T-helper 1 cell treated with Interleukin-12 subunit alpha and Interleukin-12 subunit beta and Interleukin-4 antibody, amounts not matched to agents 30 μg/mL and 1 μg/mL, for 36 hours (primary cell): Measurements from ENCODE around the gene WIPF2.
"Not testable (repeated sequence)": the region's sequence is repeated elsewhere in the genome, so short reads cannot be mapped to it uniquely, and the experiment has no call there.

Experiments used
- H3K27ac Mint-ChIP-seq: one replicate; pipeline ENCODE4 v1.8.0; 2021; ENCODE audit warnings: mild to moderate bottlenecking, mixed read lengths
- H3K27me3 Mint-ChIP-seq: one replicate; pipeline ENCODE4 v1.8.0; 2021; ENCODE audit warnings: low read depth, mixed read lengths
- H3K36me3 Mint-ChIP-seq: one replicate; pipeline ENCODE4 v1.8.0; 2021; ENCODE audit warnings: low read depth, mixed read lengths
- H3K4me1 Mint-ChIP-seq: one replicate; pipeline ENCODE4 v1.8.0; 2021; ENCODE audit warnings: low read depth, mixed read lengths
- H3K4me3 Mint-ChIP-seq: one replicate; pipeline ENCODE4 v1.8.0; 2021; ENCODE audit warnings: mild to moderate bottlenecking, moderate library complexity, mixed read lengths
- H3K9me3 Mint-ChIP-seq: one replicate; pipeline ENCODE4 v1.8.0; 2021; ENCODE audit warnings: mixed read lengths

WIPF2 gene

GRCh38 chr17:40287494-40288369 lies 68.6 kb downstream of the WIPF2 start, which contains the start of gene CDC6:
TSS of gene CDC6 (plus strand) at chr17:40287879. CDS start at chr17:40289421, 1,542 bp downstream.
- Mint-ChIP-seq H3K36me3 (peaks cover 27% of the 10 kb centered on the region), H3K4me3 (peak within 1 kb of the TSS; percentile 100), H3K9me3 (no peaks in the 10 kb centered on the region), H3K4me1 (peaks cover 42% of the 10 kb centered on the region), H3K27me3 (no peaks in the 10 kb centered on the region), H3K27ac (peak within 1 kb of the TSS; percentile 97)

GRCh38 chr17:40290629-40291280 lies 71.7 kb downstream of the WIPF2 start:
- Mint-ChIP-seq H3K4me1 (peaks cover 36% of the 10 kb centered on the region), H3K27ac (peak overlapping the region; percentile 80), H3K4me3 (peak overlapping the region; percentile 33), H3K27me3 (no peaks in the 10 kb centered on the region), H3K36me3 (peaks cover 36% of the 10 kb centered on the region), H3K9me3 (no peaks in the 10 kb centered on the region)

GRCh38 chr17:40291281-40291664 lies 72.2 kb downstream of the WIPF2 start:
- Mint-ChIP-seq H3K9me3 (no peaks in the 10 kb centered on the region), H3K27me3 (no peaks in the 10 kb centered on the region), H3K36me3 (peaks cover 41% of the 10 kb centered on the region), H3K4me1 (peaks cover 39% of the 10 kb centered on the region), H3K4me3 (no peak overlapping the region), H3K27ac (peak overlapping the region; percentile 80)

- H3K27ac Mint-ChIP-seq: no peak overlapping the region
- peaks cover 26% of the 10 kb centered on the region for H3K4me1 Mint-ChIP-seq
- H3K36me3 Mint-ChIP-seq: peaks cover 37% of the 10 kb centered on the region
- no peaks in the 10 kb centered on the region for H3K9me3 Mint-ChIP-seq
- no peak overlapping the region for H3K4me3 Mint-ChIP-seq
- no peaks in the 10 kb centered on the region for H3K27me3 Mint-ChIP-seq
Observed at GRCh38 chr17:40293363-40293762, 74.3 kb downstream of the WIPF2 start.

GRCh38 chr17:40295488-40296436 lies 76.7 kb downstream of the WIPF2 start:
- Mint-ChIP-seq H3K27me3 (no peaks in the 10 kb centered on the region), H3K4me3 (no peak overlapping the region), H3K4me1 (peaks cover 12% of the 10 kb centered on the region), H3K27ac (no peak overlapping the region), H3K36me3 (peaks cover 28% of the 10 kb centered on the region), H3K9me3 (no peaks in the 10 kb centered on the region)

- H3K4me1 Mint-ChIP-seq: peaks cover 9% of the 10 kb centered on the region
- H3K27me3 Mint-ChIP-seq: no peaks in the 10 kb centered on the region
- no peak overlapping the region for H3K4me3 Mint-ChIP-seq
- H3K9me3 Mint-ChIP-seq: no peaks in the 10 kb centered on the region
- H3K27ac Mint-ChIP-seq: no peak overlapping the region
- peaks cover 26% of the 10 kb centered on the region for H3K36me3 Mint-ChIP-seq
Observed at GRCh38 chr17:40297511-40297910, 78.4 kb downstream of the WIPF2 start.

GRCh38 chr17:40298726-40299125 lies 79.6 kb downstream of the WIPF2 start:
- H3K27me3 Mint-ChIP-seq: no peaks in the 10 kb centered on the region
- no peak overlapping the region for H3K27ac Mint-ChIP-seq

GRCh38 chr17:40299159-40299757 lies 80.2 kb downstream of the WIPF2 start:
- H3K27ac Mint-ChIP-seq: not testable (repeated sequence)

More at GRCh38 chr17:40298726-40299125, 79.6 kb downstream of the WIPF2 start:
- no peak overlapping the region for H3K4me3 Mint-ChIP-seq
- H3K4me1 Mint-ChIP-seq: peaks cover 15% of the 10 kb centered on the region
- no peaks in the 10 kb centered on the region for H3K9me3 Mint-ChIP-seq
- peaks cover 24% of the 10 kb centered on the region for H3K36me3 Mint-ChIP-seq

DNA sequence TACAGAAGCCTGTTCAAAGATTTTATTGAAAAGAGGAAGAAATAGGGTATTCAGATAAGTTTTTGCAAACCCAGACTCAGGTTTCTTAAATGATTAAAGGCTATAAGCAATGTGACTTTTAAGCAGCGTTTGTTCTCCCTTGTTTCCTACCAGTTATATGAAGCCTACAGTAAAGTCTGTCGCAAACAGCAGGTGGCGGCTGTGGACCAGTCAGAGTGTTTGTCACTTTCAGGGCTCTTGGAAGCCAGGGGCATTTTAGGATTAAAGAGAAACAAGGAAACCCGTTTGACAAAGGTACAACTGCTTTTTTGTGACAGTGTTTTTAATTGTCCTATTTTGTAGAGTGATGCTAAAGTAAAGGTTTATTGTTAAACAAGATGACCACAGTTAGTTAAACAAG lies 82.2 kb downstream of the WIPF2 start:
- peaks cover 11% of the 10 kb centered on the region for H3K4me1 Mint-ChIP-seq
- no peak overlapping the region for H3K27ac Mint-ChIP-seq
- H3K27me3 Mint-ChIP-seq: no peaks in the 10 kb centered on the region
- no peak overlapping the region for H3K4me3 Mint-ChIP-seq
- no peaks in the 10 kb centered on the region for H3K9me3 Mint-ChIP-seq
- peaks cover 21% of the 10 kb centered on the region for H3K36me3 Mint-ChIP-seq

More at GRCh38 chr17:40299159-40299757, 80.2 kb downstream of the WIPF2 start:
- not testable (repeated sequence) for H3K27me3 Mint-ChIP-seq, H3K9me3 Mint-ChIP-seq, H3K4me3 Mint-ChIP-seq
- H3K36me3 Mint-ChIP-seq: peaks cover 27% of the 10 kb centered on the region
- H3K4me1 Mint-ChIP-seq: peaks cover 18% of the 10 kb centered on the region

GRCh38 chr17:40303009-40303657 lies 84.0 kb downstream of the WIPF2 start:
- no peak overlapping the region for H3K27ac Mint-ChIP-seq

GRCh38 chr17:40303708-40304551 lies 84.8 kb downstream of the WIPF2 start:
- H3K27ac Mint-ChIP-seq: no peak overlapping the region
- no peaks in the 10 kb centered on the region for H3K9me3 Mint-ChIP-seq
- H3K4me3 Mint-ChIP-seq: no peak overlapping the region
- no peaks in the 10 kb centered on the region for H3K27me3 Mint-ChIP-seq
- H3K4me1 Mint-ChIP-seq: peaks cover 16% of the 10 kb centered on the region
- H3K36me3 Mint-ChIP-seq: peaks cover 18% of the 10 kb centered on the region

More at GRCh38 chr17:40303009-40303657, 84.0 kb downstream of the WIPF2 start:
- H3K27me3 Mint-ChIP-seq: no peaks in the 10 kb centered on the region
- peaks cover 16% of the 10 kb centered on the region for H3K4me1 Mint-ChIP-seq
- no peaks in the 10 kb centered on the region for H3K9me3 Mint-ChIP-seq
- peaks cover 20% of the 10 kb centered on the region for H3K36me3 Mint-ChIP-seq
- no peak overlapping the region for H3K4me3 Mint-ChIP-seq

GRCh38 chr17:40304552-40304863 lies 85.4 kb downstream of the WIPF2 start:
- not testable (repeated sequence) for H3K4me3 Mint-ChIP-seq, H3K27ac Mint-ChIP-seq, H3K27me3 Mint-ChIP-seq, H3K9me3 Mint-ChIP-seq
- Mint-ChIP-seq H3K4me1 (peaks cover 20% of the 10 kb centered on the region), H3K36me3 (peaks cover 18% of the 10 kb centered on the region)

GRCh38 chr17:40304866-40305265 lies 85.8 kb downstream of the WIPF2 start:
- H3K4me3 Mint-ChIP-seq, H3K9me3 Mint-ChIP-seq, H3K27me3 Mint-ChIP-seq, H3K27ac Mint-ChIP-seq: not testable (repeated sequence)
- Mint-ChIP-seq H3K36me3 (peaks cover 18% of the 10 kb centered on the region), H3K4me1 (peaks cover 23% of the 10 kb centered on the region)
